Left lung (tissue), 14 donors: ENCODE data around the gene SLC35F3. TPM values are rescaled to one million over a fixed set of nuclear protein-coding genes. Genes with fewer than 3 reads are reported as not detected.
A peak's percentile ranks its signal among the peaks of the same experiment; 100 is the strongest.

Source experiments
- ATAC-seq: fragments of 200-7000 bp; cut with Tn5 transposase; one replicate; pipeline ENCODE4 v1.9.1; 2020; ENCODE audit warnings: moderate library complexity
- DNase-seq, 4 donors: peaks; one replicate each; pipeline ENCODE4 v3.0.0-alpha.2; 2013 to 2020
- H3K27ac ChIP-seq, 2 donors: fragments of 200-600 bp; sonication (generic) in 1 of 2; one replicate each; pipeline versions ENCODE4 v1.5.0 to v1.8.0; 2020 to 2021
- H3K27me3 ChIP-seq, 2 donors: fragments of 200-600 bp; sonication (generic) in 1 of 2; one replicate each; pipeline versions ENCODE4 v1.5.0 to v1.8.0; 2020 to 2021
- H3K36me3 ChIP-seq, 2 donors: fragments of 200-600 bp; sonication (generic) in 1 of 2; one replicate each; pipeline versions ENCODE4 v1.5.0 to v1.8.0; 2020 to 2021
- H3K4me1 ChIP-seq, 2 donors: fragments of 200-600 bp; one replicate each; pipeline ENCODE4 v1.8.0; 2021
- H3K4me3 ChIP-seq, 2 donors: fragments of 200-600 bp; sonication (generic) in 1 of 2; one replicate each; pipeline versions ENCODE4 v1.5.0 to v1.8.0; 2020 to 2021; ENCODE audit warnings: mild to moderate bottlenecking in 1 of 2
- H3K9me3 ChIP-seq, 2 donors: fragments of 200-600 bp; sonication (generic) in 1 of 2; one replicate each; pipeline versions ENCODE4 v1.5.0 to v1.8.0; 2020 to 2021
- intact Hi-C, 2 donors: fragments of 100-400 bp; cut with DNase I; formaldehyde crosslinking; loops; one replicate each; pipeline versions ENCODE4 v1.11.2 to v1.14.2; 2022
- long read RNA-seq, 12 donors: library from polyadenylated mRNA in 2 of 12; unstranded in 2 of 12; transcript quantifications; one replicate each; pipeline ENCODE4 v2.0.0 and lab custom pipeline, GENCODE V29; 2019 to 2026
- polyA plus RNA-seq, 6 donors: library from polyadenylated mRNA; unstranded; fragments of 120-200 nt; gene quantifications; one replicate each; pipeline ENCODE4 v1.2.1, GENCODE V29; 2013; ENCODE audit not compliant: insufficient read length in 6 of 6
- total RNA-seq, 2 donors: library from RNA; stranded (reverse); fragmentation: NEBNext Ultra II Directional; extraction: Animal tissue kit (Norgen Biotek cat#: 25700); gene quantifications; one replicate each; pipeline ENCODE4 v1.2.1, GENCODE V29; 2021
- TF ChIP-seq, protein P1 (sequence below), 2 donors: fragments of 200-600 bp; sonication (generic) in 1 of 2; IDR thresholded peaks; one replicate each; pipeline versions ENCODE4 v1.5.0 to v1.8.0; 2021; ENCODE audit warnings: antibody characterized with exemption in 2 of 2
- donor health status: DM: no; HTN: yes; CAD: no.
- donor health status: DM: no; HTN: no; CAD: no.

SLC35F3 gene
- under 1 TPM; 0.58 to 0.64 TPM for total RNA-seq
- polyA plus RNA-seq, result 1 to 10 TPM; 1.2 to 1.9 (median 1.7) TPM
- long read RNA-seq, donor 1, result 0 reads
- long read RNA-seq, donor 2, result 0 reads
- long read RNA-seq, donor 3, result 0 reads
- long read RNA-seq, donor 4, partial matches to known transcripts, result 0 of 2 reads
- long read RNA-seq, donor 4, other reads (novel, unspliced or antisense), result 2 of 2 reads
- long read RNA-seq, donor 5, result 0 reads
- long read RNA-seq, donor 6, result 0 reads
- long read RNA-seq, donor 7, result 0 reads
- long read RNA-seq, donor 8, partial matches to known transcripts, result 0 of 1 reads
- long read RNA-seq, donor 8, other reads (novel, unspliced or antisense), result 0 of 1 reads
- long read RNA-seq, donor 9, result 0 reads
- long read RNA-seq, donor 10, partial matches to known transcripts, result 0 of 1 reads
- long read RNA-seq, donor 10, other reads (novel, unspliced or antisense), result 1 of 1 reads
- long read RNA-seq, donor 11, partial matches to known transcripts, result 0 of 4 reads
- long read RNA-seq, donor 11, other reads (novel, unspliced or antisense), result 0 of 4 reads
- long read RNA-seq, donor 12, result 0 reads

- Histone ChIP-seq H3K9me3 (no peaks in the 10 kb centered on the region), H3K4me1 (peaks cover 0 to 7% of the 10 kb centered on the region in 2 donors), H3K4me3 (peak within 1 kb of the TSS; percentile 5 to 28), H3K27me3 (peaks cover 23 to 61% of the 10 kb centered on the region in 2 donors), H3K27ac (no peak within 1 kb of the TSS), H3K36me3 (no peaks in the 10 kb centered on the region)
- ATAC-seq (peak; percentile 98), DNase-seq (peak in 3 of 4 donors; percentile 35 to 82 (median 45))
- intact Hi-C loops, result no loop called here
- TF ChIP-seq, protein P1, sequence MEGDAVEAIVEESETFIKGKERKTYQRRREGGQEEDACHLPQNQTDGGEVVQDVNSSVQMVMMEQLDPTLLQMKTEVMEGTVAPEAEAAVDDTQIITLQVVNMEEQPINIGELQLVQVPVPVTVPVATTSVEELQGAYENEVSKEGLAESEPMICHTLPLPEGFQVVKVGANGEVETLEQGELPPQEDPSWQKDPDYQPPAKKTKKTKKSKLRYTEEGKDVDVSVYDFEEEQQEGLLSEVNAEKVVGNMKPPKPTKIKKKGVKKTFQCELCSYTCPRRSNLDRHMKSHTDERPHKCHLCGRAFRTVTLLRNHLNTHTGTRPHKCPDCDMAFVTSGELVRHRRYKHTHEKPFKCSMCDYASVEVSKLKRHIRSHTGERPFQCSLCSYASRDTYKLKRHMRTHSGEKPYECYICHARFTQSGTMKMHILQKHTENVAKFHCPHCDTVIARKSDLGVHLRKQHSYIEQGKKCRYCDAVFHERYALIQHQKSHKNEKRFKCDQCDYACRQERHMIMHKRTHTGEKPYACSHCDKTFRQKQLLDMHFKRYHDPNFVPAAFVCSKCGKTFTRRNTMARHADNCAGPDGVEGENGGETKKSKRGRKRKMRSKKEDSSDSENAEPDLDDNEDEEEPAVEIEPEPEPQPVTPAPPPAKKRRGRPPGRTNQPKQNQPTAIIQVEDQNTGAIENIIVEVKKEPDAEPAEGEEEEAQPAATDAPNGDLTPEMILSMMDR (IDR thresholded peaks at IDR 0.05), result peak in 1 of 2 donors; percentile 14
Observed at GRCh38 chr1:233904633-233905415, at the start of gene SLC35F3. SLC35F3 (plus strand) TSS chr1:233904676.

DNA sequence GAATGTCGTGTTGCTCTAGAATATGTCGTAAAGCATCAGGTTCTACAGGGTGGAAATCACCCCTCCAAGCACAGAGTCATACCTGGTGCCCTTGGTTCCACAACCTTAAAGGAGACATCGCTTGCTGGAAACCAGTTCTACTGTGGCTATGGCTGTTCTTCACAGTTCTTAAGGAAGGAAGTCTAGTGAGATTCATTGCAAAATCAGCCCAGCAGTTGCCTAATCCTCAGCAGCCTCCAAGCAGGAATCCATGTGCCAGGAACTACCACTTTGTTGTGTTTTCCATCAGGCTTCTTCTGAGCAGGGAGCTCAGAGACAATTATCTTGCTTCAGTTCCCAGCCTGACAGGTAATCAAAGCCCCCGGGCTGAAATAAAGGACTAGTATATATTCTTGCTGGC lies 45.0 kb upstream of the SLC35F3 start:
- no peak overlapping the region for H3K4me3 ChIP-seq
- intact Hi-C loops, result no loop called here
- no peak overlapping the region for H3K27ac ChIP-seq
- DNase-seq (no peak), ATAC-seq (no peak)
- H3K27me3 ChIP-seq, result no peaks in the 10 kb centered on the region
- H3K4me1 ChIP-seq, result no peaks in the 10 kb centered on the region
- H3K9me3 ChIP-seq, result peaks cover 0 to under 1% of the 10 kb centered on the region in 2 donors
- H3K36me3 ChIP-seq, result no peaks in the 10 kb centered on the region
- TF ChIP-seq, protein P1 (IDR thresholded peaks at IDR 0.05), result no peak

DNA sequence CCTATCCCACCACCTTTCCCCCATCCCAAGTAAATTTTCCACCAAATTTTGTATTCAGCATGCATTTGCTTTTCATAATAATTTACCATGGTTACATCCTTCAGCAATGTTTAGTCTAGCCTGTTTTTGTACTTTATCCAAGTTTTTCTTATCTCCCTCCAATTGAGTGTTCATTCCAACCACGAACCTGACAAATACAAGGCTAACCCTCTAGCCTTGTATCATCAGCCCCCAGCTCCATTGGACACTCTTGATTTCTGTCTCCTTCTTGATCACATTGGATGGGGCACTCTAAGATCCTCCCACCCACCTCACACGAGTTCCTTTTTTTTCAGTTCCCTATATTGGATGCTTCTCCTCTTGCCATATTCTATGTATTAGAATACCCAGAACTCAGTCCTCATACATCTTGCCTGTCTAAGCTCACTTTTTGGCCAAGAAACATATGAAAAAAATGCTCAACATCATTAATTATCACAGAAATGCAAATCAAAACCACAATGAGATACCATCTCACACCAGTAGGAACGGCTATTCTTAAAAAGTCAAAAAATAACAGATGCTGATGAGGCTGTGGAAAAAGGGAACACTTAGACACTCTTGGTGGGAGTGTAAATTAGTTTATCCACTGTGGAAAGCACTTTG lies 40.5 kb upstream of the SLC35F3 start:
- DNase-seq (no peak), ATAC-seq (no peak)
- TF ChIP-seq, protein P1 (IDR thresholded peaks at IDR 0.05), result no peak
- intact Hi-C loops, result no loop called here
- H3K9me3 ChIP-seq, result peaks cover 0 to 33% of the 10 kb centered on the region in 2 donors
- H3K4me1 ChIP-seq, result no peaks in the 10 kb centered on the region
- no peaks in the 10 kb centered on the region for H3K27me3 ChIP-seq
- no peak overlapping the region for H3K4me3 ChIP-seq
- H3K36me3 ChIP-seq, result no peaks in the 10 kb centered on the region
- no peak overlapping the region for H3K27ac ChIP-seq

DNA sequence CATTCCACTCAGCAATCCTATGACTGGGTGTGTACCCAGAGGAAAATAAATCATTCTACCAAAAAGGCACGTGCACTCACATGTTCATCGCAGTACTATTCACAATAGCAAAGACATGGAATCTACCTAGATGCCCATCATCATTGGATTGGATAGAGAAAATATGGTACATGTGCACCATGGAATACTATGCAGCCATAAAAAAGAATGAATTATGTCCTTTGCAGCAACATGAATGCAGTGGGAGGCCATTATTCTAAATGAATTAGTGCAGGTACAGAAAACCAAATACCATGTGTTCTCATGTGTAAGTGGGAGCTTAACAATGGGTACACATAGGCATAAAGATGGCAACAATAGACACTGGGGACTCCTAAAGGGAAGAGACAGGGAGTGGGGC lies 39.9 kb upstream of the SLC35F3 start:
- no peak overlapping the region for H3K27ac ChIP-seq
- ATAC-seq (no peak), DNase-seq (no peak)
- no peaks in the 10 kb centered on the region for H3K36me3 ChIP-seq
- intact Hi-C loops, result no loop called here
- peaks cover 0 to 33% of the 10 kb centered on the region in 2 donors for H3K9me3 ChIP-seq
- TF ChIP-seq, protein P1 (IDR thresholded peaks at IDR 0.05), result no peak
- H3K4me3 ChIP-seq, result no peak overlapping the region
- H3K4me1 ChIP-seq, result no peaks in the 10 kb centered on the region
- no peaks in the 10 kb centered on the region for H3K27me3 ChIP-seq
